HEK293 (cell line): ENCODE results near the gene CD1C.

Experiments used
- GFI1B ChIP-seq: fragments of 450-650 bp; formaldehyde crosslinking; IDR thresholded peaks from 2 replicates; pipeline ENCODE4 v1.5.1; 2016; ENCODE audit warnings: missing biosample characterization, missing genetic modification characterization
- KLF16 ChIP-seq: fragments of 450-650 bp; formaldehyde crosslinking; IDR thresholded peaks from 2 replicates; pipeline ENCODE4 v1.5.1; 2017; ENCODE audit warnings: missing biosample characterization, missing genetic modification characterization
- SCRT1 ChIP-seq: fragments of 450-650 bp; formaldehyde crosslinking; IDR thresholded peaks from 2 replicates; pipeline ENCODE4 v1.5.1; 2016; ENCODE audit warnings: missing biosample characterization, missing genetic modification characterization, borderline replicate concordance
- TRIM28 ChIP-seq: IDR thresholded peaks from 2 replicates; pipeline ENCODE4 v1.6.1; 2011; ENCODE audit warnings: low read length, control low read depth, borderline replicate concordance
- ZBTB1 ChIP-seq: fragments of 450-650 bp; formaldehyde crosslinking; IDR thresholded peaks from 2 replicates; pipeline ENCODE4 v1.5.1; 2016; ENCODE audit warnings: missing biosample characterization, missing genetic modification characterization
- ZBTB21 ChIP-seq: fragments of 450-650 bp; formaldehyde crosslinking; IDR thresholded peaks from 2 replicates; pipeline ENCODE4 v1.5.1; 2017; ENCODE audit warnings: missing biosample characterization, missing genetic modification characterization
- ZIC2 ChIP-seq: fragments of 450-650 bp; formaldehyde crosslinking; IDR thresholded peaks from 2 replicates; pipeline ENCODE4 v1.5.1; 2016; ENCODE audit warnings: missing biosample characterization, missing genetic modification characterization
- ZNF133 ChIP-seq: fragments of 450-650 bp; formaldehyde crosslinking; IDR thresholded peaks from 2 replicates; pipeline ENCODE4 v1.5.1; 2016; ENCODE audit warnings: missing biosample characterization, missing genetic modification characterization
- ZNF157 ChIP-seq: fragments of 450-650 bp; formaldehyde crosslinking; IDR thresholded peaks from 2 replicates; pipeline ENCODE4 v1.5.1; 2016; ENCODE audit warnings: missing biosample characterization, missing genetic modification characterization
- ZNF2 ChIP-seq: fragments of 450-650 bp; formaldehyde crosslinking; IDR thresholded peaks from 2 replicates; pipeline ENCODE4 v1.5.1; 2016; ENCODE audit warnings: missing biosample characterization, missing genetic modification characterization
- ZNF211 ChIP-seq: fragments of 450-650 bp; formaldehyde crosslinking; IDR thresholded peaks from 2 replicates; pipeline ENCODE4 v1.5.1; 2016; ENCODE audit warnings: low read depth, missing biosample characterization, missing genetic modification characterization
- ZNF274 ChIP-seq, 2 experiments: fragments of 200-500 bp in 1 of 2; fragments of 450-650 bp in 1 of 2; sonication (Bioruptor generic) in 1 of 2; formaldehyde crosslinking in 1 of 2; IDR thresholded peaks; 2 replicates each; pipeline versions ENCODE4 v1.5.1 to v1.6.1; 2014 to 2016; ENCODE audit warnings: borderline replicate concordance in 1 of 2, inconsistent platforms in 1 of 2, low read length in 1 of 2, missing biosample characterization in 1 of 2, missing genetic modification characterization in 1 of 2
- ZNF311 ChIP-seq: fragments of 450-650 bp; formaldehyde crosslinking; IDR thresholded peaks from 2 replicates; pipeline ENCODE4 v1.5.1; 2017; ENCODE audit warnings: missing biosample characterization, missing genetic modification characterization, borderline replicate concordance
- ZNF324 ChIP-seq: fragments of 450-650 bp; formaldehyde crosslinking; IDR thresholded peaks from 2 replicates; pipeline ENCODE4 v1.5.1; 2016; ENCODE audit warnings: missing biosample characterization, missing genetic modification characterization
- ZNF416 ChIP-seq: fragments of 450-650 bp; formaldehyde crosslinking; IDR thresholded peaks from 2 replicates; pipeline ENCODE4 v1.5.1; 2016; ENCODE audit warnings: missing biosample characterization, missing genetic modification characterization
- ZNF433 ChIP-seq: fragments of 450-650 bp; formaldehyde crosslinking; IDR thresholded peaks from 2 replicates; pipeline ENCODE4 v1.5.1; 2016; ENCODE audit warnings: missing biosample characterization, missing genetic modification characterization, low read depth
- ZNF48 ChIP-seq: fragments of 450-650 bp; formaldehyde crosslinking; IDR thresholded peaks from 2 replicates; pipeline ENCODE4 v1.5.1; 2016; ENCODE audit warnings: missing biosample characterization, missing genetic modification characterization
- ZNF488 ChIP-seq: fragments of 450-650 bp; formaldehyde crosslinking; IDR thresholded peaks from 2 replicates; pipeline ENCODE4 v1.5.1; 2016; ENCODE audit warnings: missing biosample characterization, missing genetic modification characterization
- ZNF510 ChIP-seq: fragments of 450-650 bp; formaldehyde crosslinking; IDR thresholded peaks from 2 replicates; pipeline ENCODE4 v1.5.1; 2018; ENCODE audit warnings: mild to moderate bottlenecking, missing genetic modification characterization, missing biosample characterization; ENCODE audit not compliant: insufficient replicate concordance
- ZNF548 ChIP-seq: fragments of 450-650 bp; formaldehyde crosslinking; IDR thresholded peaks from 2 replicates; pipeline ENCODE4 v1.5.1; 2016; ENCODE audit warnings: missing biosample characterization, missing genetic modification characterization
- ZNF549 ChIP-seq: fragments of 450-650 bp; IDR thresholded peaks from 2 replicates; pipeline ENCODE4 v1.5.1; 2018; ENCODE audit warnings: missing biosample characterization, missing genetic modification characterization, mild to moderate bottlenecking, inconsistent platforms, moderate library complexity
- ZNF555 ChIP-seq: fragments of 450-650 bp; formaldehyde crosslinking; conservative IDR thresholded peaks from 2 replicates; pipeline ENCODE4 v1.5.1; 2017; ENCODE audit warnings: missing biosample characterization, mild to moderate bottlenecking, missing genetic modification characterization, inconsistent platforms
- ZNF558 ChIP-seq: fragments of 450-650 bp; formaldehyde crosslinking; IDR thresholded peaks from 2 replicates; pipeline ENCODE4 v1.5.1; 2016; ENCODE audit warnings: missing biosample characterization, missing genetic modification characterization
- ZNF626 ChIP-seq: fragments of 450-650 bp; sonication (Bioruptor Pico); formaldehyde crosslinking; IDR thresholded peaks from 2 replicates; pipeline ENCODE4 v1.5.1; 2018; ENCODE audit warnings: missing biosample characterization, missing genetic modification characterization, inconsistent platforms
- ZNF639 ChIP-seq: fragments of 450-650 bp; formaldehyde crosslinking; IDR thresholded peaks from 2 replicates; pipeline ENCODE4 v1.5.1; 2016; ENCODE audit warnings: missing biosample characterization, missing genetic modification characterization
- ZNF654 ChIP-seq: fragments of 450-650 bp; formaldehyde crosslinking; IDR thresholded peaks from 2 replicates; pipeline ENCODE4 v1.5.1; 2016; ENCODE audit warnings: low read depth, missing biosample characterization, missing genetic modification characterization
- ZNF76 ChIP-seq: fragments of 450-650 bp; formaldehyde crosslinking; IDR thresholded peaks from 2 replicates; pipeline ENCODE4; 2016; ENCODE audit warnings: low read depth, missing biosample characterization, missing genetic modification characterization, borderline replicate concordance
- ZXDB ChIP-seq: fragments of 450-650 bp; formaldehyde crosslinking; IDR thresholded peaks from 2 replicates; pipeline ENCODE4 v1.5.1; 2016; ENCODE audit warnings: missing biosample characterization, missing genetic modification characterization
- TF ChIP-seq, protein P1 (sequence below): fragments of 450-650 bp; formaldehyde crosslinking; IDR thresholded peaks from 2 replicates; pipeline ENCODE4 v1.5.1; 2017; ENCODE audit warnings: missing biosample characterization, missing genetic modification characterization
- TF ChIP-seq, protein P2 (sequence below): fragments of 450-650 bp; formaldehyde crosslinking; IDR thresholded peaks from 2 replicates; pipeline ENCODE4 v1.5.1; 2016; ENCODE audit warnings: missing biosample characterization, missing genetic modification characterization
- TF ChIP-seq, protein P3 (sequence below): fragments of 450-650 bp; formaldehyde crosslinking; IDR thresholded peaks from 2 replicates; pipeline ENCODE4 v1.5.1; 2017; ENCODE audit warnings: missing biosample characterization, mild to moderate bottlenecking, missing genetic modification characterization, moderate library complexity
- TF ChIP-seq, protein P4 (sequence below): fragments of 450-650 bp; formaldehyde crosslinking; IDR thresholded peaks from 2 replicates; pipeline ENCODE4 v1.5.0; 2017; ENCODE audit warnings: missing biosample characterization, missing genetic modification characterization, borderline replicate concordance

The CD1C gene

DNA sequence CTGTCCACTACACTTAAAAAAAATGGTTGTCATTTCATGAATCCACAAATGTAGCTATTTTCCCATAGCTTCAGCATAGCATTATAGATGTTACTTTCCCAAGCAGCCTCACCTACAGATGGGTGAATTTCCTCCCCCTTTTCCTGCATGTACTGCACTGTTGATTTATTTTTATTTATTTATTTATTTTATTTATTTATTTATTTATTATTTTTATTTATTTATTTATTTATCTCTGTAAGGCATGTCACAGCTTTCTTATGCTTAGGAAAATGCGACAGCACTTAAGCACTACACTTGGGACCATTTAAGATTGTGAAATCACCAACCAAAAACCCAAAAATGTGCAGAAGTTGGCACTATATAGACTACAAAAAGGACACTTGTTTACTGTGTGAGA lies 30.6 kb upstream of the CD1C start (continued):
- no peak for TF ChIP-seq ZNF211 (tag by site-specific recombination)
- TF ChIP-seq ZNF654, result no peak
- no peak for TF ChIP-seq ZNF324 (tag by site-specific recombination)
- TF ChIP-seq ZNF626, result no peak
- no peak for TF ChIP-seq ZNF133
- TF ChIP-seq, protein P1, sequence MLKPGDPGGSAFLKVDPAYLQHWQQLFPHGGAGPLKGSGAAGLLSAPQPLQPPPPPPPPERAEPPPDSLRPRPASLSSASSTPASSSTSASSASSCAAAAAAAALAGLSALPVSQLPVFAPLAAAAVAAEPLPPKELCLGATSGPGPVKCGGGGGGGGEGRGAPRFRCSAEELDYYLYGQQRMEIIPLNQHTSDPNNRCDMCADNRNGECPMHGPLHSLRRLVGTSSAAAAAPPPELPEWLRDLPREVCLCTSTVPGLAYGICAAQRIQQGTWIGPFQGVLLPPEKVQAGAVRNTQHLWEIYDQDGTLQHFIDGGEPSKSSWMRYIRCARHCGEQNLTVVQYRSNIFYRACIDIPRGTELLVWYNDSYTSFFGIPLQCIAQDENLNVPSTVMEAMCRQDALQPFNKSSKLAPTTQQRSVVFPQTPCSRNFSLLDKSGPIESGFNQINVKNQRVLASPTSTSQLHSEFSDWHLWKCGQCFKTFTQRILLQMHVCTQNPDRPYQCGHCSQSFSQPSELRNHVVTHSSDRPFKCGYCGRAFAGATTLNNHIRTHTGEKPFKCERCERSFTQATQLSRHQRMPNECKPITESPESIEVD, result no peak
- TF ChIP-seq, protein P2, sequence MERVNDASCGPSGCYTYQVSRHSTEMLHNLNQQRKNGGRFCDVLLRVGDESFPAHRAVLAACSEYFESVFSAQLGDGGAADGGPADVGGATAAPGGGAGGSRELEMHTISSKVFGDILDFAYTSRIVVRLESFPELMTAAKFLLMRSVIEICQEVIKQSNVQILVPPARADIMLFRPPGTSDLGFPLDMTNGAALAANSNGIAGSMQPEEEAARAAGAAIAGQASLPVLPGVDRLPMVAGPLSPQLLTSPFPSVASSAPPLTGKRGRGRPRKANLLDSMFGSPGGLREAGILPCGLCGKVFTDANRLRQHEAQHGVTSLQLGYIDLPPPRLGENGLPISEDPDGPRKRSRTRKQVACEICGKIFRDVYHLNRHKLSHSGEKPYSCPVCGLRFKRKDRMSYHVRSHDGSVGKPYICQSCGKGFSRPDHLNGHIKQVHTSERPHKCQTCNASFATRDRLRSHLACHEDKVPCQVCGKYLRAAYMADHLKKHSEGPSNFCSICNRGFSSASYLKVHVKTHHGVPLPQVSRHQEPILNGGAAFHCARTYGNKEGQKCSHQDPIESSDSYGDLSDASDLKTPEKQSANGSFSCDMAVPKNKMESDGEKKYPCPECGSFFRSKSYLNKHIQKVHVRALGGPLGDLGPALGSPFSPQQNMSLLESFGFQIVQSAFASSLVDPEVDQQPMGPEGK (tag by site-specific recombination), result no peak
- TF ChIP-seq ZBTB1 (tag by site-specific recombination), result no peak
- TF ChIP-seq ZNF157 (tag by site-specific recombination), result no peak
- no peak for TF ChIP-seq TRIM28
- no peak for TF ChIP-seq ZNF549
- TF ChIP-seq ZNF76 (tag by site-specific recombination), result no peak
- no peak for TF ChIP-seq ZNF639
- TF ChIP-seq ZNF558 (tag by site-specific recombination), result no peak
- no peak for TF ChIP-seq ZNF488
- no peak for TF ChIP-seq ZNF2 (tag by site-specific recombination)
- TF ChIP-seq KLF16, result no peak
- no peak for TF ChIP-seq ZNF311 (tag by site-specific recombination)
- peak; percentile 38; the same call in 1 of the 2 replicates for TF ChIP-seq ZXDB (tag by site-specific recombination)
- no peak for TF ChIP-seq GFI1B (tag by site-specific recombination)
- no peak for TF ChIP-seq SCRT1 (tag by site-specific recombination)
- peak; percentile 77 for TF ChIP-seq ZNF433 (tag by site-specific recombination)
- TF ChIP-seq ZNF48, result no peak
- TF ChIP-seq ZNF274 (IDR thresholded peaks at IDR 0.05; ENCODE audit: low read length), result no peak
- no peak for TF ChIP-seq ZNF274 (tag by site-specific recombination; IDR thresholded peaks at IDR 0.05; ENCODE audit: borderline replicate concordance)
- TF ChIP-seq ZNF510 (tag by site-specific recombination), result peak; percentile 56
- TF ChIP-seq, protein P3, sequence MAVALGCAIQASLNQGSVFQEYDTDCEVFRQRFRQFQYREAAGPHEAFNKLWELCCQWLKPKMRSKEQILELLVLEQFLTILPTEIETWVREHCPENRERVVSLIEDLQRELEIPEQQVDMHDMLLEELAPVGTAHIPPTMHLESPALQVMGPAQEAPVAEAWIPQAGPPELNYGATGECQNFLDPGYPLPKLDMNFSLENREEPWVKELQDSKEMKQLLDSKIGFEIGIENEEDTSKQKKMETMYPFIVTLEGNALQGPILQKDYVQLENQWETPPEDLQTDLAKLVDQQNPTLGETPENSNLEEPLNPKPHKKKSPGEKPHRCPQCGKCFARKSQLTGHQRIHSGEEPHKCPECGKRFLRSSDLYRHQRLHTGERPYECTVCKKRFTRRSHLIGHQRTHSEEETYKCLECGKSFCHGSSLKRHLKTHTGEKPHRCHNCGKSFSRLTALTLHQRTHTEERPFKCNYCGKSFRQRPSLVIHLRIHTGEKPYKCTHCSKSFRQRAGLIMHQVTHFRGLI (tag by site-specific recombination), result no peak
- peak; percentile 90 for TF ChIP-seq ZNF555 (tag by site-specific recombination)
- peak; percentile 45; the same call in 1 of the 2 replicates for TF ChIP-seq ZBTB21 (tag by site-specific recombination)
- TF ChIP-seq, protein P4, sequence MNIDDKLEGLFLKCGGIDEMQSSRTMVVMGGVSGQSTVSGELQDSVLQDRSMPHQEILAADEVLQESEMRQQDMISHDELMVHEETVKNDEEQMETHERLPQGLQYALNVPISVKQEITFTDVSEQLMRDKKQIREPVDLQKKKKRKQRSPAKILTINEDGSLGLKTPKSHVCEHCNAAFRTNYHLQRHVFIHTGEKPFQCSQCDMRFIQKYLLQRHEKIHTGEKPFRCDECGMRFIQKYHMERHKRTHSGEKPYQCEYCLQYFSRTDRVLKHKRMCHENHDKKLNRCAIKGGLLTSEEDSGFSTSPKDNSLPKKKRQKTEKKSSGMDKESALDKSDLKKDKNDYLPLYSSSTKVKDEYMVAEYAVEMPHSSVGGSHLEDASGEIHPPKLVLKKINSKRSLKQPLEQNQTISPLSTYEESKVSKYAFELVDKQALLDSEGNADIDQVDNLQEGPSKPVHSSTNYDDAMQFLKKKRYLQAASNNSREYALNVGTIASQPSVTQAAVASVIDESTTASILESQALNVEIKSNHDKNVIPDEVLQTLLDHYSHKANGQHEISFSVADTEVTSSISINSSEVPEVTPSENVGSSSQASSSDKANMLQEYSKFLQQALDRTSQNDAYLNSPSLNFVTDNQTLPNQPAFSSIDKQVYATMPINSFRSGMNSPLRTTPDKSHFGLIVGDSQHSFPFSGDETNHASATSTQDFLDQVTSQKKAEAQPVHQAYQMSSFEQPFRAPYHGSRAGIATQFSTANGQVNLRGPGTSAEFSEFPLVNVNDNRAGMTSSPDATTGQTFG, result no peak
- no peak for TF ChIP-seq ZNF416 (tag by site-specific recombination)
- TF ChIP-seq ZNF548, result no peak
- TF ChIP-seq ZIC2, result no peak
